Measurements from ENCODE around the gene PPARA. TPM values are rescaled to one million over a fixed set of nuclear protein-coding genes. Genes with fewer than 3 reads are reported as not detected.
A peak's percentile ranks its signal among the peaks of the same experiment; 100 is the strongest.

Gene PPARA
- total RNA-seq, 3 donors from 2014 or later, result 5.6 to 7.0 (median 5.9) TPM

DNA sequence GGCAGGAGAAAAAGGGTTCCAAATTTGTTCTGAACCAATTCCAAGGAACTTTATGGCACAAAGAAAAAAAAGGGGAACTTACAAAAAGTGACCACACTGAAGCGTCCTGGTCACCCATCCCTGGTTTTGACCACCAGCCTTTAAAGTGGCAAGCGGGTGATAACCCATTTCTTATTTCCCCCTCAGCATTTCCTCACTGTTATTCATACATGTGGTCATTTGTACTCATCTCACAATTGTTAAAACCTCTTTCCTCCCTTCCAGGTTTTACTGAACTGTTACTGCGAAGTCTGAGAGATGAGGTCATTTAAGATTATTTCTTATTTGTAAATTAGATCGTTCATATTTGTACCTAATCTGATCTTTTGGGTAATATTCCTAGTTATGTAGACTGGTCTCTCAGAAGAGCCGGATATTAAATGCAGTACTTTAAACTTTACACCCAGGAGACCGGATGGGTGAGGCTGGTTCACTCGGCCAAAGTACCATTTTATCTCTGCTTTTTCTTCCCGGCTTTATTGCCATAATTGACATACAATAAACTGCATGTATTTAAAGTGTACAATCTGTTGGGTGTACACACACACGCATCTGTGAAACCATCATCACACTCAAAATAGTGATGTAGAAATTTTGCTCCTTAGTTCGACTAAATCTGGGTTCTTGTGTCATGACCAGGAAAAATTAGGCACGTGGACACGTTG lies 52.7 kb downstream of the PPARA start:
- no peak overlapping the region for H3K4me3 Mint-ChIP-seq
- no peaks in the 10 kb centered on the region for H3K9me3 Mint-ChIP-seq
- H3K27me3 Mint-ChIP-seq (ENCODE audit: low read depth), result no peaks in the 10 kb centered on the region
- no peak for DNase-seq
- H3K4me1 Mint-ChIP-seq (ENCODE audit: low read depth), result no peaks in the 10 kb centered on the region
- H3K36me3 Mint-ChIP-seq (ENCODE audit: insufficient read depth), result peaks cover 25% of the 10 kb centered on the region
- no peak for ATAC-seq

GRCh38 chr22:46203601-46203980 lies 53.3 kb downstream of the PPARA start:
- DNase-seq, result no peak
- H3K4me1 Mint-ChIP-seq (ENCODE audit: low read depth), result no peaks in the 10 kb centered on the region
- H3K4me3 Mint-ChIP-seq, result no peak overlapping the region
- no peak for ATAC-seq
- H3K36me3 Mint-ChIP-seq (ENCODE audit: insufficient read depth), result peaks cover 29% of the 10 kb centered on the region
- no peaks in the 10 kb centered on the region for H3K27me3 Mint-ChIP-seq (ENCODE audit: low read depth)
- H3K9me3 Mint-ChIP-seq, result peaks cover 3% of the 10 kb centered on the region

DNA sequence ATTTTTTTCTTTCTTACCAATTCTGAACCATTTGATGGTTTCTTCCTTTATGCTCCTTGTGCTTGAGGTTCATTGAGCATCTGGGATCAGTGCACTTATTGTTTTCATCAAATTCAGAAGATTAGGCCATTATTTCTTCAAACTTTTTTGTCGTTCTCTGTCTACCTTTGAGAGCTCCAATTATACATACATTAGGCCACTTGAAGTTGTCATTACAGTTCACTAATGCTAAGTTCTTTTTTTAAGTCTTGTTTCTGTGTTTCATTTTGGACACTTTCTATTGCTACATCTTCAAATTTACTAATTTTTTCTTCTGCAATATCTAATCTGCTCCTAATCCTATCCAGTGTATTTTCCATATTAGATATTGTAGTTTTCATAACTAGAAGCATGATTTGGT lies 58.9 kb downstream of the PPARA start:
- H3K9me3 Mint-ChIP-seq, result peaks cover 14% of the 10 kb centered on the region
- no peak overlapping the region for H3K4me3 Mint-ChIP-seq
- ATAC-seq (no peak), DNase-seq (no peak)
- H3K27me3 Mint-ChIP-seq (ENCODE audit: low read depth), result no peaks in the 10 kb centered on the region
- H3K4me1 Mint-ChIP-seq (ENCODE audit: low read depth), result no peaks in the 10 kb centered on the region
- peaks cover 47% of the 10 kb centered on the region for H3K36me3 Mint-ChIP-seq (ENCODE audit: insufficient read depth)

- Mint-ChIP-seq H3K4me1 (ENCODE audit: low read depth) (no peaks in the 10 kb centered on the region), H3K27me3 (ENCODE audit: low read depth) (no peaks in the 10 kb centered on the region), H3K9me3 (peaks cover 14% of the 10 kb centered on the region), H3K4me3 (no peak overlapping the region), H3K36me3 (ENCODE audit: insufficient read depth) (peaks cover 48% of the 10 kb centered on the region)
- no peak for ATAC-seq
- no peak for DNase-seq
These were observed 61.9 kb downstream of the PPARA start for GRCh38 chr22:46212195-46212594.

- no peaks in the 10 kb centered on the region for H3K4me1 Mint-ChIP-seq (ENCODE audit: low read depth)
- H3K4me3 Mint-ChIP-seq, result no peak overlapping the region
- ATAC-seq (peak; percentile 32 to 62), DNase-seq (no peak)
- H3K9me3 Mint-ChIP-seq, result peaks cover 14% of the 10 kb centered on the region
- H3K27me3 Mint-ChIP-seq (ENCODE audit: low read depth), result no peaks in the 10 kb centered on the region
- H3K36me3 Mint-ChIP-seq (ENCODE audit: insufficient read depth), result peaks cover 49% of the 10 kb centered on the region
These were observed 62.7 kb downstream of the PPARA start for GRCh38 chr22:46213052-46213451.

GRCh38 chr22:46214149-46214548 lies 63.8 kb downstream of the PPARA start:
- peaks cover 41% of the 10 kb centered on the region for H3K36me3 Mint-ChIP-seq (ENCODE audit: insufficient read depth)
- H3K27me3 Mint-ChIP-seq (ENCODE audit: low read depth), result no peaks in the 10 kb centered on the region
- DNase-seq (no peak), ATAC-seq (no peak)
- no peak overlapping the region for H3K4me3 Mint-ChIP-seq
- no peaks in the 10 kb centered on the region for H3K4me1 Mint-ChIP-seq (ENCODE audit: low read depth)
- peaks cover 5% of the 10 kb centered on the region for H3K9me3 Mint-ChIP-seq

GRCh38 chr22:46214616-46215015 lies 64.3 kb downstream of the PPARA start:
- Mint-ChIP-seq H3K27me3 (ENCODE audit: low read depth) (no peaks in the 10 kb centered on the region), H3K4me1 (ENCODE audit: low read depth) (peaks cover 3% of the 10 kb centered on the region), H3K9me3 (peaks cover under 1% of the 10 kb centered on the region), H3K4me3 (no peak overlapping the region), H3K36me3 (ENCODE audit: insufficient read depth) (peaks cover 41% of the 10 kb centered on the region)
- DNase-seq (no peak), ATAC-seq (no peak)

- peaks cover 3% of the 10 kb centered on the region for H3K4me1 Mint-ChIP-seq (ENCODE audit: low read depth)
- peaks cover 23% of the 10 kb centered on the region for H3K36me3 Mint-ChIP-seq (ENCODE audit: insufficient read depth)
- H3K27me3 Mint-ChIP-seq (ENCODE audit: low read depth), result no peaks in the 10 kb centered on the region
- no peak overlapping the region for H3K4me3 Mint-ChIP-seq
- no peaks in the 10 kb centered on the region for H3K9me3 Mint-ChIP-seq
- DNase-seq (no peak), ATAC-seq (no peak)
These were observed 69.3 kb downstream of the PPARA start for GRCh38 chr22:46219636-46220035.

- no peak for ATAC-seq
- no peaks in the 10 kb centered on the region for H3K9me3 Mint-ChIP-seq
- DNase-seq, result no peak
- H3K27me3 Mint-ChIP-seq (ENCODE audit: low read depth), result no peaks in the 10 kb centered on the region
- H3K4me1 Mint-ChIP-seq (ENCODE audit: low read depth), result peaks cover 3% of the 10 kb centered on the region
- no peak overlapping the region for H3K4me3 Mint-ChIP-seq
- H3K36me3 Mint-ChIP-seq (ENCODE audit: insufficient read depth), result peaks cover 25% of the 10 kb centered on the region
These were observed 70.6 kb downstream of the PPARA start for GRCh38 chr22:46220921-46221320.

- no peaks in the 10 kb centered on the region for H3K27me3 Mint-ChIP-seq (ENCODE audit: low read depth)
- no peaks in the 10 kb centered on the region for H3K9me3 Mint-ChIP-seq
- no peak for DNase-seq
- H3K4me1 Mint-ChIP-seq (ENCODE audit: low read depth), result peaks cover 3% of the 10 kb centered on the region
- H3K36me3 Mint-ChIP-seq (ENCODE audit: insufficient read depth), result peaks cover 20% of the 10 kb centered on the region
- no peak for ATAC-seq
- no peak overlapping the region for H3K4me3 Mint-ChIP-seq
These were observed 73.9 kb downstream of the PPARA start for GRCh38 chr22:46224044-46224897.

GRCh38 chr22:46224898-46225290 lies 74.6 kb downstream of the PPARA start:
- ATAC-seq, result no peak
- no peaks in the 10 kb centered on the region for H3K27me3 Mint-ChIP-seq (ENCODE audit: low read depth)
- H3K4me1 Mint-ChIP-seq (ENCODE audit: low read depth), result no peaks in the 10 kb centered on the region
- H3K4me3 Mint-ChIP-seq, result no peak overlapping the region
- H3K36me3 Mint-ChIP-seq (ENCODE audit: insufficient read depth), result peaks cover 16% of the 10 kb centered on the region
- no peaks in the 10 kb centered on the region for H3K9me3 Mint-ChIP-seq
- DNase-seq, result no peak

DNA sequence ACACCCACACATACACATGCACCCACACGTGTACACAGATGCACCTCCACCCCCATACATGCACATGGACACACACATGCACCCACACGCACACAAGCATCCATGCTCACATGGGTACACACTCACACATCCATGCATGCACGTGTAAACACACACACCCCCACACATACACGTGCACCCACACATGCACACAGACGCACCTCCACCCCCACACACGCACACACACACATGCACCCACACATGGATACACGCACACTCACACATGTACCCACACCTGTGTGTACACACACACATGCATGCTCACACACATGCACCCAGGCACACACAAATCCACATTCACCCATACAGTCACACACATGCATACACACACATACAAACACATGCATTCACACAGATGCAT lies 75.3 kb downstream of the PPARA start:
- DNase-seq (no peak), ATAC-seq (no peak)
- H3K36me3 Mint-ChIP-seq (ENCODE audit: insufficient read depth), result peaks cover 16% of the 10 kb centered on the region
- no peaks in the 10 kb centered on the region for H3K4me1 Mint-ChIP-seq (ENCODE audit: low read depth)
- no peaks in the 10 kb centered on the region for H3K27me3 Mint-ChIP-seq (ENCODE audit: low read depth)
- H3K9me3 Mint-ChIP-seq, result no peaks in the 10 kb centered on the region
- H3K4me3 Mint-ChIP-seq, result no peak overlapping the region

GRCh38 chr22:46226577-46226976 lies 76.3 kb downstream of the PPARA start:
- Mint-ChIP-seq H3K9me3 (no peaks in the 10 kb centered on the region), H3K4me3 (no peak overlapping the region), H3K4me1 (ENCODE audit: low read depth) (no peaks in the 10 kb centered on the region), H3K36me3 (ENCODE audit: insufficient read depth) (peaks cover 11% of the 10 kb centered on the region), H3K27me3 (ENCODE audit: low read depth) (no peaks in the 10 kb centered on the region)
- DNase-seq (no peak), ATAC-seq (no peak)

- Mint-ChIP-seq H3K27me3 (ENCODE audit: low read depth) (no peaks in the 10 kb centered on the region), H3K4me1 (ENCODE audit: low read depth) (no peaks in the 10 kb centered on the region), H3K9me3 (no peaks in the 10 kb centered on the region), H3K4me3 (no peak overlapping the region), H3K36me3 (ENCODE audit: insufficient read depth) (peaks cover 12% of the 10 kb centered on the region)
- ATAC-seq (no peak), DNase-seq (no peak)
These were observed 79.4 kb downstream of the PPARA start for GRCh38 chr22:46229701-46230100.

Measured in activated T-cell treated with anti-CD3 and anti-CD28 coated beads, Interleukin-2, amount 50 U/mL, for 4 hours (primary cell).